NCI-H446 (cell line): ENCODE results near the gene ITGAV.

ENCODE experiments used
- DNase-seq, 2 experiments: peaks; one replicate each; lab custom pipeline; 2025; lab: John Stamatoyannopoulos, UW

ITGAV gene

GRCh38 chr2:186718122-186718521 lies 128.3 kb downstream of the ITGAV start:
- no peak for DNase-seq

GRCh38 chr2:186718903-186719302 lies 129.0 kb downstream of the ITGAV start:
- peak in 1 of 2 experiments; percentile 16 for DNase-seq

DNA sequence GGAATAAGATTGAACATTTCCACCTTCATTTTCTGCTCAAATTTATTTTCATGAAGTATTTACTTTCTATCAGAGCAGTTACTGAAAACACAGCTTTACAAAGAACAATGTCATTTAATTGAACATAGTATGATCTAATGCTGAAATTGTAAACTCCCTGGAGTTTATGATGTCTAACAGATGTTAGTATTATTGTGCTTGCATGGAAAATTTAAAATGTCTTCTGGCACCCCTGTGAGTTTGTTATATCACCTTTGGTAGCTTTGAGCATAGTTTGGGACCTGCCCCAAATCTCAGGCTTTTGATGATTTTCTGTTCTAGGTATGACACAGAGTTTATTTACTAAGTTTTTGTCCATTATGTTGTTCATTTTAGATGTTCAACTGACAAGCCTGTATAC lies 132.1 kb downstream of the ITGAV start:
- DNase-seq, result no peak

- no peak for DNase-seq
Measured at GRCh38 chr2:186724736-186725135, 134.9 kb downstream of the ITGAV start.

- DNase-seq, result no peak
Measured at GRCh38 chr2:186725783-186726182, 135.9 kb downstream of the ITGAV start.

DNA sequence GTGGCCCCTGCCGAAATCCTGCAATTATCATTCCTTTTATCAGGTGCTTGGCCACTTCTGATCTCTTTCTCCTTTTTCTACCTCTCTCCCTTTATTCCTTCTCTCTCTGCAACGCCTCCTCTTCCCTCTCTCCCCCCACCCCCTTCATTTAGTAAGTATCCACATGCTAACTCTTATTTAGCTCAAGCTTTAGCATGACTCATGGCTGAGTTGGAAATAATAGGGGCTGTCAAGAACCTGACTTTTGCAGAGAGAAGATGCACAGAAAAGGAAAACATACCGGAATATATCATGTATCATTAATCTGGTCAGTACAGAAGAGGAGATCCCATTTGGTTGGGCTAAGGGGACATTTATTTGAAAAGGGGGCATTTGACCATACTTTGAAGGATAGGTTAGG lies 137.1 kb downstream of the ITGAV start:
- no peak for DNase-seq

GRCh38 chr2:186728631-186729030 lies 138.8 kb downstream of the ITGAV start:
- no peak for DNase-seq
